Measurements from ENCODE around the gene AKAP14. TPM values are rescaled to one million over a fixed set of nuclear protein-coding genes. Genes with fewer than 3 reads are reported as not detected.
"Not testable (repeated sequence)": the region's sequence is repeated elsewhere in the genome, so short reads cannot be mapped to it uniquely, and the experiment has no call there.

Gene AKAP14
- total RNA-seq, 1 donor from 2014 or later, result not detected

DNA sequence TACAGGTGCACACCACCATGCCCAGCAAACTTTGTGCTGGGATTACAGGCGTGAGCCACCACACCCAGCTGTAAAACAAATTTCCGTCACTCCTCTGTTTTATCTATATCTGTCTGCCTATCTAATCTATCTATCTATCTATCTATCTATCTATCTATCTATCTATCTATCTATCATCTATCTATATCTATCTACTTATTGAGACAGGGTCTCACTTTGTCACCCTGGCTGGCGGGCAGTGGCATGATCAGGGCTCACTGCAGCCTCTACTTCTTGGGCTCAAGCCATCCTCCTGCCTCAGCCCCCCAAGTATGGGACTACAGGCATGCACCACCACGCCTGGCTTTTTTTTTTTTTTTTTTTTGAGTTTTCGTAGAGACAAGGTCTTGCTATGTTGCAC is 20.6 kb downstream of the AKAP14 start:
- H3K36me3 Mint-ChIP-seq (ENCODE audit: insufficient read depth), result peaks cover 4% of the 10 kb centered on the region
- TF ChIP-seq, protein P1, sequence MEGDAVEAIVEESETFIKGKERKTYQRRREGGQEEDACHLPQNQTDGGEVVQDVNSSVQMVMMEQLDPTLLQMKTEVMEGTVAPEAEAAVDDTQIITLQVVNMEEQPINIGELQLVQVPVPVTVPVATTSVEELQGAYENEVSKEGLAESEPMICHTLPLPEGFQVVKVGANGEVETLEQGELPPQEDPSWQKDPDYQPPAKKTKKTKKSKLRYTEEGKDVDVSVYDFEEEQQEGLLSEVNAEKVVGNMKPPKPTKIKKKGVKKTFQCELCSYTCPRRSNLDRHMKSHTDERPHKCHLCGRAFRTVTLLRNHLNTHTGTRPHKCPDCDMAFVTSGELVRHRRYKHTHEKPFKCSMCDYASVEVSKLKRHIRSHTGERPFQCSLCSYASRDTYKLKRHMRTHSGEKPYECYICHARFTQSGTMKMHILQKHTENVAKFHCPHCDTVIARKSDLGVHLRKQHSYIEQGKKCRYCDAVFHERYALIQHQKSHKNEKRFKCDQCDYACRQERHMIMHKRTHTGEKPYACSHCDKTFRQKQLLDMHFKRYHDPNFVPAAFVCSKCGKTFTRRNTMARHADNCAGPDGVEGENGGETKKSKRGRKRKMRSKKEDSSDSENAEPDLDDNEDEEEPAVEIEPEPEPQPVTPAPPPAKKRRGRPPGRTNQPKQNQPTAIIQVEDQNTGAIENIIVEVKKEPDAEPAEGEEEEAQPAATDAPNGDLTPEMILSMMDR (IDR thresholded peaks at IDR 0.05; ENCODE audit: unreplicated experiment), result no peak
- H3K4me3 Mint-ChIP-seq (ENCODE audit: low read depth), result no peak overlapping the region
- H3K9me3 Mint-ChIP-seq (ENCODE audit: low read depth), result peaks cover 23% of the 10 kb centered on the region
- no peak overlapping the region for H3K27ac Mint-ChIP-seq
- no peaks in the 10 kb centered on the region for H3K4me1 Mint-ChIP-seq (ENCODE audit: low read depth)
- H3K27me3 Mint-ChIP-seq, result no peaks in the 10 kb centered on the region
- no peak for DNase-seq (ENCODE audit: low spot score, unreplicated experiment)

DNA sequence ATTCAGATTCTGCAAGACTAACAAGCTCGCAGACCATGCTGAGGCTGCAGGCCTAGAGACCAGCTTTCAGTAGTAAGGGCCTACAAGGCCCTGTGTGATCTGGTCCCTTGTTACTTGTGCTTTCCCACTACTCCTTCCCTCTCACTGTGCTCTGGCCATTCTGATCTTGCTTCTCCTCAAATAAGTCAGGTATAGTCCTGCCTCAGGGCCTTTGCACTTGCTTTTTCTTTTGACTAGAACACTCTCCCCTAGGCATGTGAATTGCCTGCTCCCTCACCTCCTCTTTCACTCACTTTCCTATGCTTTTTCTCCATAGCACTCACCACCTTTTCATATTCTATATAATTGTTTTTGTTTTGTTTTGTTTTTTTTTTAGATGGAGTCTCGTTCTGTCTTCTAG is 22.2 kb downstream of the AKAP14 start:
- H3K4me3 Mint-ChIP-seq (ENCODE audit: low read depth), result no peak overlapping the region
- peaks cover 4% of the 10 kb centered on the region for H3K36me3 Mint-ChIP-seq (ENCODE audit: insufficient read depth)
- no peaks in the 10 kb centered on the region for H3K27me3 Mint-ChIP-seq
- no peak overlapping the region for H3K27ac Mint-ChIP-seq
- H3K4me1 Mint-ChIP-seq (ENCODE audit: low read depth), result no peaks in the 10 kb centered on the region
- no peak for DNase-seq (ENCODE audit: low spot score, unreplicated experiment)
- H3K9me3 Mint-ChIP-seq (ENCODE audit: low read depth), result peaks cover 16% of the 10 kb centered on the region
- TF ChIP-seq, protein P1 (IDR thresholded peaks at IDR 0.05; ENCODE audit: unreplicated experiment), result no peak

- Mint-ChIP-seq H3K4me3 (ENCODE audit: low read depth) (no peak overlapping the region), H3K36me3 (ENCODE audit: insufficient read depth) (peaks cover 4% of the 10 kb centered on the region), H3K27me3 (no peaks in the 10 kb centered on the region), H3K4me1 (ENCODE audit: low read depth) (no peaks in the 10 kb centered on the region), H3K27ac (no peak overlapping the region), H3K9me3 (ENCODE audit: low read depth) (peaks cover 12% of the 10 kb centered on the region)
- TF ChIP-seq, protein P1 (IDR thresholded peaks at IDR 0.05; ENCODE audit: unreplicated experiment), result no peak
- no peak for DNase-seq (ENCODE audit: low spot score, unreplicated experiment)
Observed at GRCh38 chrX:119919835-119920585, 24.3 kb downstream of the AKAP14 start.

DNA sequence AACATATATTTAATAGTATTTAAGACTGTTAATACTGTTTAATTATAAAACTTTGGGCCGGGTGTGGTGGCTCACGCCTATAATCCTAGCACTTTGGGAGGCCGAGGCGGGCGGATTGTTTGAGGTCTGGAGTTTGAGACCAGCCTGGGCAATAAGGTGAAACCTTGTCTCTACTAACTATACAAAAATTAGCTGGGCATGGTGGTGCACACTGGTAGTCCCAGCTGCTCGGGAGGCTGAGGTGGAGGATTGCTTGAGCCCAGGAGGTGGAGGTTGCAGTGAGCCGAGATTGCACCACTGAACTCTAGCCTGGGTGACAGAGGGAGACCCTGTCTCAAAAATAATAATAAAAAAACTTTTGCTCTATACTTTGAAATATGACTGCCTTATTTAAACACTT is 26.7 kb downstream of the AKAP14 start:
- not testable (repeated sequence) for H3K36me3 Mint-ChIP-seq (ENCODE audit: insufficient read depth); H3K4me1 Mint-ChIP-seq (ENCODE audit: low read depth); H3K4me3 Mint-ChIP-seq (ENCODE audit: low read depth); DNase-seq (ENCODE audit: low spot score, unreplicated experiment); H3K27me3 Mint-ChIP-seq; H3K27ac Mint-ChIP-seq
- peaks cover 12% of the 10 kb centered on the region for H3K9me3 Mint-ChIP-seq (ENCODE audit: low read depth)

DNA sequence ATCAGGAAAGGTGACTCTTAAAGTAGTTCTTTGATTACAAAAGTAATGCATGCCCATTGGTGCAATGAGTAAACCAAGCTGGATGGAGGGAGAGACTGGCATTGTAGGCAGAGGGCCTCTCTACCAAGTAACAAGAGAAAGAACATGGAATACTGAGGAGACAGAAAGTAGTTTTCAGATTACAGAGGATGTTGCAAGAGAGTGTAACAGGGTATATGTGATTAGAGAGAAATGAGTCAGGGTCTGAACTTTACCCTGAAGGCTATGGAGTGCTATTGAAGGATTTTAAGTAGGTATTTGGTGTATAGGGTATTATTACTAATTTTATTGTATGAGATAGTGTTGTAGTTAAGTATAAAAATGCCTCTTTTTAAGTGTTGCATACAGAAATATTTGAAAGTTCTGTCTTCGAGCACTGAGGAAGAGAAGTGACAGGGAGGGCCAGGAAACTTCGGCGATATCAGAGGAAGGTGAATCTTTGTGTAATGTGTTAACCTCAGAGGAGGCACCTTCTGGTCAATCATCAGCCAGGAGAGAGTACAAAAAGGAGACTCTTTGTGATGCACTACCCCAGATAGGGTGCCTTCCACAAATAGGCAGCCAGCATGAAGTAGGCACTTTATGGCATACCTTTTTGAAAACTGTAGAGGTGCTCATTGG is 39.7 kb downstream of the AKAP14 start:
- H3K4me1 Mint-ChIP-seq (ENCODE audit: low read depth), result no peaks in the 10 kb centered on the region
- peaks cover 13% of the 10 kb centered on the region for H3K36me3 Mint-ChIP-seq (ENCODE audit: insufficient read depth)
- H3K9me3 Mint-ChIP-seq (ENCODE audit: low read depth), result peaks cover 13% of the 10 kb centered on the region
- DNase-seq (ENCODE audit: low spot score, unreplicated experiment), result no peak
- H3K4me3 Mint-ChIP-seq (ENCODE audit: low read depth), result no peak overlapping the region
- TF ChIP-seq, protein P1 (IDR thresholded peaks at IDR 0.05; ENCODE audit: unreplicated experiment), result no peak
- H3K27me3 Mint-ChIP-seq, result no peaks in the 10 kb centered on the region
- no peak overlapping the region for H3K27ac Mint-ChIP-seq
